ENCODE results near the gene LRRC4C.

Gene LRRC4C

GRCh38 chr11:40686765-40687164, 772.7 kb downstream of the LRRC4C start:
- TF ChIP-seq CTCF (conservative IDR thresholded peaks at IDR 0.05; ENCODE audit: low read length) = no peak
- no peak overlapping the region for H3K4me3 ChIP-seq (ENCODE audit: low read length)
- DNase-seq (ENCODE audit: low read depth) = no peak

GRCh38 chr11:40683010-40683409, 776.4 kb downstream of the LRRC4C start:
- H3K4me3 ChIP-seq (ENCODE audit: low read length) = no peak overlapping the region
- TF ChIP-seq CTCF (conservative IDR thresholded peaks at IDR 0.05; ENCODE audit: low read length) = no peak

GRCh38 chr11:40679276-40679675, 780.2 kb downstream of the LRRC4C start:
- DNase-seq (ENCODE audit: low read depth) = no peak
- H3K4me3 ChIP-seq (ENCODE audit: low read length) = no peak overlapping the region
- no peak for TF ChIP-seq CTCF (conservative IDR thresholded peaks at IDR 0.05; ENCODE audit: low read length)

More at GRCh38 chr11:40683010-40683409, 776.4 kb downstream of the LRRC4C start:
- no peak for DNase-seq (ENCODE audit: low read depth)

- TF ChIP-seq CTCF (conservative IDR thresholded peaks at IDR 0.05; ENCODE audit: low read length) = no peak
- DNase-seq (ENCODE audit: low read depth) = no peak
- H3K4me3 ChIP-seq (ENCODE audit: low read length) = no peak overlapping the region
Measured at GRCh38 chr11:40647295-40647694, 812.2 kb downstream of the LRRC4C start.

- no peak overlapping the region for H3K4me3 ChIP-seq (ENCODE audit: low read length)
- DNase-seq (ENCODE audit: low read depth) = no peak
- no peak for TF ChIP-seq CTCF (conservative IDR thresholded peaks at IDR 0.05; ENCODE audit: low read length)
Measured at GRCh38 chr11:40642284-40642683, 817.2 kb downstream of the LRRC4C start.

GRCh38 chr11:40619654-40620053, 839.8 kb downstream of the LRRC4C start:
- no peak for DNase-seq (ENCODE audit: low read depth)
- H3K4me3 ChIP-seq (ENCODE audit: low read length) = no peak overlapping the region
- TF ChIP-seq CTCF (conservative IDR thresholded peaks at IDR 0.05; ENCODE audit: low read length) = no peak

- TF ChIP-seq CTCF (conservative IDR thresholded peaks at IDR 0.05; ENCODE audit: low read length) = no peak
Measured at GRCh38 chr11:40606800-40607199, 852.7 kb downstream of the LRRC4C start.

More at GRCh38 chr11:40606800-40607199, 852.7 kb downstream of the LRRC4C start:
- DNase-seq (ENCODE audit: low read depth) = no peak
- no peak overlapping the region for H3K4me3 ChIP-seq (ENCODE audit: low read length)

All from AG10803 (cell line).